T-helper 2 cell treated with Interferon-gamma antibody and Interleukin-4, amounts not matched to agents 5 μg/mL and 100 μg/mL, for 36 hours (primary cell): ENCODE measurements around the gene NCKAP5L.
"Not testable (repeated sequence)": the region's sequence is repeated elsewhere in the genome, so short reads cannot be mapped to it uniquely, and the experiment has no call there.

Source experiments
- DNase-seq: peaks from one replicate; pipeline ENCODE4 v3.0.0; 2021; ENCODE audit warnings: low spot score
- H3K27ac Mint-ChIP-seq: one replicate; pipeline ENCODE4 v1.8.0; 2021; ENCODE audit warnings: mild to moderate bottlenecking, mixed read lengths
- H3K27me3 Mint-ChIP-seq: one replicate; pipeline ENCODE4 v1.8.0; 2021; ENCODE audit warnings: low read depth, mixed read lengths
- H3K36me3 Mint-ChIP-seq: one replicate; pipeline ENCODE4 v1.8.0; 2021; ENCODE audit warnings: low read depth, mixed read lengths
- H3K4me1 Mint-ChIP-seq: one replicate; pipeline ENCODE4 v1.8.0; 2021; ENCODE audit warnings: low read depth, mixed read lengths
- H3K4me3 Mint-ChIP-seq: one replicate; pipeline ENCODE4 v1.8.0; 2022; ENCODE audit warnings: mild to moderate bottlenecking, moderate library complexity, mixed read lengths
- H3K9me3 Mint-ChIP-seq: one replicate; pipeline ENCODE4 v1.8.0; 2021; ENCODE audit warnings: mixed read lengths

Gene NCKAP5L

GRCh38 chr12:49794811-49795653 is 33.2 kb downstream of the NCKAP5L start:
- no peaks in the 10 kb centered on the region for H3K36me3 Mint-ChIP-seq
- no peak for DNase-seq
- H3K9me3 Mint-ChIP-seq = no peaks in the 10 kb centered on the region
- no peaks in the 10 kb centered on the region for H3K27me3 Mint-ChIP-seq
- H3K4me1 Mint-ChIP-seq = no peaks in the 10 kb centered on the region
- H3K4me3 Mint-ChIP-seq = no peak overlapping the region
- no peak overlapping the region for H3K27ac Mint-ChIP-seq

DNA sequence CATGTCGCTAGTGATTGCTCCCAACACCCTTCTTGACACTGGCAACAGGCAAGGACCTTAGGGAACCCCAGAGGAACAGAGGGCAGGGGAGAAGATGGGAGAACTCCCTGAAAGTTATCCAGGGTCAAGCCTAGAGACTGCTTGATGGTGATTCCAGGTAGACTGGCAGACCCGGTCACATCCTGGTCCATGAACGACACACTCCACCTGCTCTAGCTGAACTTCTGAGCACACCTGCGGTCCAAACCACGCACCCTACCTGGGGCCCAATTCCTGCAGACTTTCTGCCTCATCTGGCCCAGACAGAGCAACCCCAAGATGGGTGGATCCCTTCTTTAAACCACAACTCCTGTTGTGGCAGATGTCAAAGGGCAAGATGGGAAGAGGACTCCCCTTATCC is 34.2 kb downstream of the NCKAP5L start:
- Mint-ChIP-seq H3K27ac (no peak overlapping the region), H3K9me3 (no peaks in the 10 kb centered on the region), H3K4me3 (no peak overlapping the region), H3K27me3 (no peaks in the 10 kb centered on the region), H3K36me3 (no peaks in the 10 kb centered on the region), H3K4me1 (no peaks in the 10 kb centered on the region)
- DNase-seq = no peak

DNA sequence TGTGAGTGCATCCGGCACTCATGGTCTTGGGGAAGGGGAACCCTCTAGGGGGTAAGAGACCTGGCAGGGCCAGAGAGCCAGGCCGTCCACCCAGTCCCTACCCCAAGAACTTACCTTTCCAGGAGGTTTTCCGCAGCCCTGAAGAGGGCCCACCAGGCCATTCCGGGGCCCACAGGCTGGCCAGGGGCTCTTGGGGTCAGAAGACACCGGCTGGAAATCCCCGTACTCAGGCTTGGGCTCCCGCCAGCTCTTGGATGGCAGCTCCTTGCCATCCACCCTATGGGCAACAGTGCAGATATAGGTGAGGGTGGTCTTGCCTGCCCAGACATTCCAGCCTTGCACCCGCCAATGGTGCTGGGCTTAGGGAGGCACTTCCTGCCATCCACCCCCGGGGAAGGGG is 34.6 kb downstream of the NCKAP5L start:
- no peaks in the 10 kb centered on the region for H3K36me3 Mint-ChIP-seq
- no peaks in the 10 kb centered on the region for H3K9me3 Mint-ChIP-seq
- H3K27ac Mint-ChIP-seq = no peak overlapping the region
- no peaks in the 10 kb centered on the region for H3K4me1 Mint-ChIP-seq
- DNase-seq = no peak
- no peak overlapping the region for H3K4me3 Mint-ChIP-seq
- H3K27me3 Mint-ChIP-seq = no peaks in the 10 kb centered on the region

- Mint-ChIP-seq H3K27me3 (no peaks in the 10 kb centered on the region), H3K36me3 (no peaks in the 10 kb centered on the region), H3K4me3 (no peak overlapping the region), H3K9me3 (no peaks in the 10 kb centered on the region), H3K4me1 (no peaks in the 10 kb centered on the region), H3K27ac (no peak overlapping the region)
- no peak for DNase-seq
Observed at GRCh38 chr12:49792976-49793580, 35.1 kb downstream of the NCKAP5L start.

DNA sequence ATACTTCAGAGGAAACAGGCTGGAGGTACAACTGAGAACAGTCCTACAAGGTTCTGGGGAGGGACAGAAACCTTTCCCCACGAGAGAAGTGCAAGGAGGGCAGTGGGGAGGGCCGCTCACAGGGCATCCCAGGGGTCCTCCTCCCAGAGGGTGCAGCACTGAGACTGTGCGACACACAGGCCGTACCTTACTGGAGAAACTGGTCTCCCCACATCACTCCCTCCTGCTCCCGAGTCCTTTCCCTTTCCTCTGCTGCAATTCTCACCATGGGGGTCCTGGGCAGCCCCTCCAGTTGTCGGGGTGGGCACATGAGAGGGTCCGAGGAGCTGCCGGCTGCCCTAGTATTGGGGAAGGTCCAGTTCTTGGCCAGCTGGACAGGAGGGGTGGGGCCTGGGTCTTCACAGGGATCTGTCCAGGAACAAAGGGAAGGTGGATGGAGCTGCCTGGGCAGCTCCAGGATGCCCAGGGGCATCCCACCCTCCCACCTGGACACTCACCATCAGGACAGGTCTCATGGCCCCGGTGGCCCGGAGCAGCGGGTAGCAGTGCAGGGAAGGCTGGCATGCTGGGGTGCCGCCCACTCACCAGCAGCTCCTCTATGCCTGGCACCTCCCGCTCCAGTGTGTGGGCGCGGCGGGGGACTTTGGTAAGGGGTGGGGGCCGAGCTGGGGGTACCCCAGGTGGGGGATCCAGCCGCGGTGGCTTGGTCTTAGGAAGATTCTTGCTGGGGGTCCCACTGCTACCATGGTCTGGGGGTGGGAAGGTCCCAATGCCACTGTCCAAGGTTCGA is 35.8 kb downstream of the NCKAP5L start:
- H3K27ac Mint-ChIP-seq = no peak overlapping the region
- no peaks in the 10 kb centered on the region for H3K4me1 Mint-ChIP-seq
- no peak for DNase-seq
- H3K9me3 Mint-ChIP-seq = no peaks in the 10 kb centered on the region
- H3K4me3 Mint-ChIP-seq = no peak overlapping the region
- no peaks in the 10 kb centered on the region for H3K27me3 Mint-ChIP-seq
- H3K36me3 Mint-ChIP-seq = no peaks in the 10 kb centered on the region

- no peak overlapping the region for H3K4me3 Mint-ChIP-seq
- no peak for DNase-seq
- no peaks in the 10 kb centered on the region for H3K9me3 Mint-ChIP-seq
Observed at GRCh38 chr12:49791700-49792099, 36.5 kb downstream of the NCKAP5L start.

GRCh38 chr12:49790741-49791555 is 37.3 kb downstream of the NCKAP5L start:
- H3K9me3 Mint-ChIP-seq = no peaks in the 10 kb centered on the region
- H3K27ac Mint-ChIP-seq = no peak overlapping the region
- no peak overlapping the region for H3K4me3 Mint-ChIP-seq
- DNase-seq = no peak
- H3K27me3 Mint-ChIP-seq = no peaks in the 10 kb centered on the region
- no peaks in the 10 kb centered on the region for H3K4me1 Mint-ChIP-seq
- H3K36me3 Mint-ChIP-seq = no peaks in the 10 kb centered on the region

More at GRCh38 chr12:49791700-49792099, 36.5 kb downstream of the NCKAP5L start:
- Mint-ChIP-seq H3K36me3 (no peaks in the 10 kb centered on the region), H3K27me3 (no peaks in the 10 kb centered on the region), H3K4me1 (no peaks in the 10 kb centered on the region), H3K27ac (no peak overlapping the region)

DNA sequence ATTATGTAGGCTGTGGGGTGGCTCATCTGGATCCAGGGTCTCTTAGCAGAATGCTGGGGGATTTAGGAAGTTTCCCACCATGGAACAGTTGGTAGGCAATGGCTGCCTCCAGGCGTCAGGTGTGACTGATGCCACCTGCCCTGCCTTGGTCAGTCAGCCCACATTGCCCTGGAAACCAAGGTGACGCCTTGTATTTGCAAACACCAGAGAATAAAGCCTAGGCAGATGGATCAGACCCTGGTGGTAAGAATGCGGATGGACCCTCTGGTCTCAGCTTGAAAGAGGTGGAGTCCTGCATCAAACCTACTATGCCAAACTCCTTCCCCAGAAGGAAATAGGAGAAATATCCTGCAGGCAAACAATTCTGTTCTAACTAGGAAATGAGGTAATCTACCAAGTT is 38.2 kb downstream of the NCKAP5L start:
- no peaks in the 10 kb centered on the region for H3K27me3 Mint-ChIP-seq
- H3K4me1 Mint-ChIP-seq = no peaks in the 10 kb centered on the region
- no peak overlapping the region for H3K27ac Mint-ChIP-seq
- no peak overlapping the region for H3K4me3 Mint-ChIP-seq
- no peaks in the 10 kb centered on the region for H3K36me3 Mint-ChIP-seq
- no peaks in the 10 kb centered on the region for H3K9me3 Mint-ChIP-seq
- no peak for DNase-seq

DNA sequence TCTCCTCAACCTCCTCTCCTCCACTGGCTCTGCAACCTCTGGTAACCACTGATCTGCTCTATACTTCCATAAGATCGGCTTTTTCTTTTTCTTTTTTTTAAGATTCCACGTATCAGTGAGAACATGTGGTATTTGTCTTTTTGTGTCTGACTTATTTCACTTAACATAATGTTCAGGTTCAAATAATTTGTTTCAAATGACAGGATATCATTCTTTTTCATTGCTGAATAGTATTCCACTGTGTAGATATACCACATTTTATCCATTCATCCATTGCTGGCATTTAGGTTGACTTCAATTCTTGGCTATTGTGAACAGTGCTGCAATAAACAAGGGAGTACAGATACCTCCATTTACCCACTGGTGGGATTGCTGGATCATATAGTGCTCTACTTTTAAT is 40.5 kb downstream of the NCKAP5L start:
- no peaks in the 10 kb centered on the region for H3K4me1 Mint-ChIP-seq
- H3K27ac Mint-ChIP-seq = no peak overlapping the region
- H3K4me3 Mint-ChIP-seq = no peak overlapping the region

GRCh38 chr12:49784756-49785409 is 43.3 kb downstream of the NCKAP5L start:
- no peaks in the 10 kb centered on the region for H3K36me3 Mint-ChIP-seq
- H3K4me1 Mint-ChIP-seq = no peaks in the 10 kb centered on the region
- H3K27ac Mint-ChIP-seq = no peak overlapping the region
- DNase-seq = no peak
- H3K27me3 Mint-ChIP-seq = peaks cover 31% of the 10 kb centered on the region
- no peak overlapping the region for H3K4me3 Mint-ChIP-seq
- no peaks in the 10 kb centered on the region for H3K9me3 Mint-ChIP-seq

More for the DNA sequence above, 40.5 kb downstream of the NCKAP5L start:
- Mint-ChIP-seq H3K36me3 (no peaks in the 10 kb centered on the region), H3K9me3 (no peaks in the 10 kb centered on the region), H3K27me3 (peaks cover 12% of the 10 kb centered on the region)
- DNase-seq = no peak

DNA sequence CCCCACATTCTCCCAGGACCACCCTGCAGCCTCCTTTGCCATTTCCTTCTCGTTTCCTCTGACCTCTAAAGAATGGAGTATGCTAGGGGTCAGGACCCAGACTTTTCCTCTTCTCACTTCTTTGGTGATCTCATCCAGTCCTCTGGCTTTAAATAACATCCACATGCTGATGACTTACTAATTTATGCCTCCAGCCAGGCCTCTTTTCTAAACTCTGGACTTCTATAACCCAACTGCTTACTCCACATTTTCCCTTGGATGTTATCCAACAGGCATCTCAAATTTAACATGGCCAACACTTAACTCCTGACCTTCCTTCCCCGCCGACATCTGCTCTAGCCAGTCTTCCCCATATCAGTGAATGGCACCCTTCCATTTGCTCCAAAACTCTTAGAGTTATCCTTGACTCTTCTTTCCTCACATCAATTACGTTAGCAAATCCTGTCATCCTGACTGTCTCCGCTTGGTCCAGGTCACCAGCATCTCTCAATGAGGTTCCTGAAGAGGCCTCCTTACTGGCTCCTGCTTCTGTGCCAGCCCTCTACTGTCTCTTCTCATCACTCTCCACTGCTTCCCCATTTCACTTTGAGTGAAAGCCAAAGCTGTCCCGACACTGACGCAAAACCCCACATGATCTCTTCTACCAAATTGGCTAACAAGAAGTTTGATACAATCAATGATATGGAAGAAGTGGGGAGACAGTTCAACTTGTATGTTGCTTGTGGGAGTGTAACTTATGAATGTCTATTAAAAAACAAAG is 44.1 kb downstream of the NCKAP5L start:
- peaks cover 31% of the 10 kb centered on the region for H3K27me3 Mint-ChIP-seq

DNA sequence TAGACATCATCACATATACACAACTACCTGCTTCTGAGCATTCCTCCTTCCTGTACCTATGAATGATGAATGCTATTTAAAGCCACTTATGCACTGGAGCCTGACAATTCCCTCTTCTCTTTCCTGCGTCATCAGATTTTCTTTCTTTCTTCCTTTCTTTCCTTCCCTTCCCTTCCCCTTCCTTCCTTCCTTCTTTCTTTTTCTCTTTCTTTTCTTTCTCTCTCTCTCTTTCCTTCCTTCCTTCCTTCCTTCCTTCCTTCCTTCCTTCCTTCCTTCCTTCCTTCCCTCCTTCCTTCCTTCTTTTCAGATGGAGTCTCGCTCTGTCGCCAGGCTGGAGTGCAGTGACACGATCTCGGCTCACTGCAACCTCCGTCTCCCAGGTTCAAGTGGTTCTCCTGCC is 47.3 kb downstream of the NCKAP5L start:
- H3K9me3 Mint-ChIP-seq, H3K4me3 Mint-ChIP-seq, H3K27ac Mint-ChIP-seq, H3K36me3 Mint-ChIP-seq, DNase-seq: not testable (repeated sequence)
- peaks cover 15% of the 10 kb centered on the region for H3K4me1 Mint-ChIP-seq
- H3K27me3 Mint-ChIP-seq = peaks cover 31% of the 10 kb centered on the region

More for the DNA sequence above, 44.1 kb downstream of the NCKAP5L start:
- Mint-ChIP-seq H3K36me3 (no peaks in the 10 kb centered on the region), H3K27ac (no peak overlapping the region), H3K4me3 (no peak overlapping the region), H3K4me1 (no peaks in the 10 kb centered on the region), H3K9me3 (no peaks in the 10 kb centered on the region)
- DNase-seq = no peak
